HG03558 (cell line): Measurements from ENCODE around the gene SFN.

Source experiments
- ATAC-seq: cut with Tn5 transposase; IDR thresholded peaks from one replicate; pipeline ENCODE4 v1.9.1; 2021; ENCODE audit warnings: moderate number of reproducible peaks; ENCODE audit not compliant: unreplicated experiment; ENCODE audit errors: extremely low read depth

The SFN gene

DNA sequence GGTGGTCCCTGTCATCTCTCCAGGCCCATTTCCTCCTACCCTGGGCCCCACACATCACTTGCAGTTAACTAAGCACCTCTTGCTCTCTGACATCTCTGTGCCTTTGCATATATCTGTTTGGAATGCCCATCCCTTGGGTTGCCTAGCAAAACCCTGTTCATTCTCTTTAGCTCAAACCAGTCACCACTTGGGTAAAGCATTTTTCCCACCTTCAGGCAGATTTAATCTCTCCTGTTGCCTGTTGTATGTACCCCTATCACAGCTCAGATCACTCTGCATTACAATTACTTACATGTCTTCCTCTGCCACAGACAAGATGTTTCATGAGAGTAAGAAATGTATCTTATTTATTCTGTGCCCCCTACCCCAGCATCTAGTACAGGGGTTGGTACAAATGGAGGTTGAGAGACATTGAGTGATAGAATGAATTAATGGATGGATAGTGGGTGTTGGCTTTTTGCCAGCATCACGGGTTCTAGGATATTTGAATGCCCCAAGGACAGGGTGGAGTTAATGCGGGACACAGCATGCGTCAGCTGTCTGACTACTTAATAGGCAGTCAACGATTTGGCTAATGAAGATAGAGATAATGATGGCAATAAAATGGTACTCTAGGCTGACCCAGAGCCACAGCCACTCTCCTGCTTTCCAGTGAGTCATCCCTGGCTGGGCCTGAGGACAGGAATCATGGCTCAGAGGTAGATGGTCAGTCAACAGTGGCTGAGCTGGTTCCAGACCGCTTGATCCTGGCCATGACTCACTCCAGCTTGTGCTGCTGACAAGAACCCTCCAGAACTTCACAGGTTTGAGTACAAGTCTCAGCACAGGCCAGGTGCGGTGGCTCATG lies 44.3 kb downstream of the SFN start:
- no peak for ATAC-seq

DNA sequence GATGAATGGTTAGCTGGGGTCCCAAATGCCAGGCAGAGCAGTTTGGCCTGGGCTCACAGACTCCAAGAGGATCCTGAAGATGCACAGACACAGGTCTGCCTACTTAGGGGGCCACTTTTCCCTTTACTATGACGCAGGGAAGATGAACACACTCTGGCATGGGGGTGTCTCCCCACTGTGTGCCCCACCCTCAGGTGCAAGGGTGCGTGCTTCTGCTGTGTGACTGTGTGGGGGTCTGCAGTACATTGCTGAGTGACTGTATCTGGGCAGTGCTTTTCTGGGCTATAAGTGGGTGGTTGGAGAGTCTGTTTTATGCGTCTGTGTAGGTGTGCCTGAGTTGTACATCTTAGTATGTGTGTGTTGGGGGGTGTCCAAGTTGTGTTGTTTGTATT lies 47.0 kb downstream of the SFN start:
- no peak for ATAC-seq

DNA sequence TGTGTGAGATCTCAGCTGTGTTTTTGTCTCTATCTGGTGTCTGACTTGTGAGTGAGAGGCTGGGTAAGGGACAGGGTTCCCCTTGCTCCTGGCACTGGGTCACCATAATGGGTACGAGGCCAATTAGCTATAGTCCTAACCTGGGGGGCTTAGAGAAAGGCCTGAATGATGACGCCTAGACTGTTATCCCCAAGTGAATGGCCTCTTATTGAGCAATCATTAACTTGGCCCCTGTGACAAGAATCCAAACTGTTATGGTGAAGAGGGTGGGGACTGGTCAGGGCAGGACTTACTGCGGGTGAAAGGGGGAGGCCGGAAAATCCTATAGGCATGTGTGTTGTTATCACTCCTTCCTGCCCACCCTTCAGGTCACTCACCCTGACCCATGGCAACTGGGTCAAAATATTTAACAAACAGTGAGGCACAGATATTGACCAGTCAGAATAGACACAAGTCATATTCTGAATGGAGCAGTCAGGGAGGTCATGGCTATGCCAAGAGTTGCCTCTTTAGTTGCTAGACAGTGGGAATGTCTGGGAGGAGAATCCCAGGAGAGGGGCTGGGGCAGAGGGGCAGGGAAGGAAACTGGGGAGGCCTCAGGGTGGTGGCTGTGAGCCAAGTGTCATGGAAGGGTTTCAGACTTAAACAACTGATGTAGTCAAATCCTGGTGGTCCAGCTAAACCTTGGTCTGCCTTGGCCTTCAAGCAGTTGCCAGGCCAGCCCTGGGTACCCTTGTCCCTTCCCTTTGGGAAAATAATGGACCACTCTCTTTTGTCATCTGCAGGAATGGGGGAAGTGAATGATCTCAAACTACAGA lies 47.6 kb downstream of the SFN start:
- ATAC-seq: no peak

DNA sequence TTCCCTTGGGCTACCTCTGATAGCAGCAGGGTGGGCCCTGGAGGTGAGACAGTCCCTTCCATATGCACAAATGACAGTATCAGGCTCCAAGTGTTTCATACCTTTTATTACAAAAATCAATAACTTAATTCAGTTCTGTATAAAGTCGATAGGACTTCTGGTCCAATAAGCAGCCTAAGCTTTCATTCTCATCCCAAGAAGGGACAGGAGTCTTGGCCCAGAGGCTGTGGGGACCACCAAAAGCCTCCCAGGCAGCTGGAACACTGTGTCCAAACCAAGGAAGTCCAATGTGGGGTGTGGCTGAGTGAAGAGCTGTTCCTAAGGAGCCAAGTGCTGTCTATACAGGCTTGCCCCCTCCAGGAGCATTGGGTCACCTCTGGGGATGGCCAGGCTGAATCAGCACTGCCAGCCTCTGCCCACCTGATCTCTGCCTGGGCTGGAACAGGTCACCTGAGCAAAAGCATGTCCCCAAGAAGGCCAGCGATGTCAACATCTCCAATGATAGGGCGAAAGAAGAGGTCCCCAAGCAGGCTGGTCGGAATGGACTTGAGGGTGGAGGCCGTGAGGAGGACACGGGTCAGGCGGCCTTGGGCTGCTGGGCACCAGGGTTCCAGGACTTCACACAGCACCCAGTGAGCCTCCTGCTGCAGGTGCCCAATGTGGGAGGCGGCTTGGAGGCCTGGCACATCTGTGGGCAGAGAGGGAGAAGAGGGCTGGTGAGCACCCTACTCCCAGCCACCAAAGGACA lies 48.6 kb downstream of the SFN start:
- ATAC-seq: no peak

DNA sequence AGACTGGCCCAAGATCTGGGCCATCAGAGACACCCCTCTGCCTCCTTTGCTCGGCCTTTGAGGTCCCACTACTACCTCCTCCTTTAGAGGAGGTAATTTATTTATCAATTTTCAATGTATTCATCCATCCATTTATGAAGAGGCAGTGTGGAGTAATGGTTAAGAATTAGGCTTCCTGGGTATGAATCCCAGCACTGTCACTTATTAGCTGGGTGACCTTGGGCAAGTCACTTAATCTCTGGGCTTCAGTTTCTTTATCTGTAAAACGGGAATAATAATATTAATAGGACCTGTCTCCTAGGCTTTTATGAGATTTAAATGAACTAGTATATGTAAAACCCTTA lies 49.2 kb downstream of the SFN start:
- ATAC-seq: no peak

DNA sequence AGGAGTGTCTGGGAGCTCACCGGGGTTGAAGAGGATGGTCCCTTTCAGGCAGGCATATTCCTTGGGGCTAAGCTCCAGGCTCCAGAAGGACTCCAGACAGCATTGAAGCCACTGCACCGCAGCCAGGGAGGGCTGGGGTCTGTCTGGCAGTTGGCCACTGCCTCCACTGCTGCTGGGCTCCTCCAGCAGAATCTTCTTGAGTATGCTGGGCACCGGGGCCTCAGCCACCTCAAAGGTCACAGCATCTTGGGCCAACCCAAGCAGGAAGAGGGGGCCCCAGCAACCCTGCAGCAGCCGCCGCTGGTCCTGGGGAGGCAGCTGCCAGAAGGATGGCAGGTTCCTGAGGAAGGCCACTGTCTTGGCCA lies 50.4 kb downstream of the SFN start:
- no peak for ATAC-seq
